Sciatic nerve (tissue), 2 donors: ENCODE results near the gene NCLN. TPM values are rescaled to one million over a fixed set of nuclear protein-coding genes. Genes with fewer than 3 reads are reported as not detected.

ENCODE experiments used
- ATAC-seq: fragments of 200-7000 bp; cut with Tn5 transposase; one replicate; pipeline ENCODE4 v1.9.1; 2020; ENCODE audit warnings: mild to moderate bottlenecking, moderate library complexity
- DNase-seq: peaks from one replicate; pipeline ENCODE4 v3.0.0-alpha.2; 2020; ENCODE audit warnings: low spot score
- intact Hi-C: fragments of 100-400 bp; cut with DNase I; formaldehyde crosslinking; loops from one replicate; pipeline ENCODE4 v1.14.2; 2022
- total RNA-seq: library from RNA; stranded (reverse); fragmentation: NEBNext Ultra II Directional; extraction: Animal tissue kit (Norgen Biotek cat#: 25700); gene quantifications from one replicate; pipeline ENCODE4 v1.2.1, GENCODE V29; 2021
- donor health status: DM: no; HTN: no; CAD: no.
- donor health status: DM: no; HTN: no; CAD: no.

NCLN gene
- total RNA-seq, 1 donor from 2014 or later, result 25.4 TPM

DNA sequence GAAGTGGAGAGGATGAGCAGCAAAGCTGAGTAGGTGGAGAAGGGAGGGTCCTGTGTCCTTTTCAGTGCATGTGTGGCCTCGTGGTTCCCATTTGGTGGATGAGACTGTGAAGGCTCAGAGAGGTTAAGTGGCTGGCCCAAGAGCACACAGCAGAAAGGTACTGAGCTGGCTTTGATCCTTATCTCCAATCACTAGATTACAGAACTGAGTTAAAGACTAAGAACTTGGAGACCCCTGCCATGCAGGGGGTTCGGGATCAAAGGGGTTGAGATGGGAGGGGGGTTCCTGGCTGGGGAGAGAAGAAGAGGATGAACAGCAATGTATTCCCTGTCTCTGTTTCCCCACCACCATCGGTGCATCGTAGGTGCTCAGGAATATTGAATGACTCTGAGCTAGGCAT is 50.5 kb downstream of the NCLN start:
- DNase-seq (no peak), ATAC-seq (no peak)
- intact Hi-C loops, result no loop called here

DNA sequence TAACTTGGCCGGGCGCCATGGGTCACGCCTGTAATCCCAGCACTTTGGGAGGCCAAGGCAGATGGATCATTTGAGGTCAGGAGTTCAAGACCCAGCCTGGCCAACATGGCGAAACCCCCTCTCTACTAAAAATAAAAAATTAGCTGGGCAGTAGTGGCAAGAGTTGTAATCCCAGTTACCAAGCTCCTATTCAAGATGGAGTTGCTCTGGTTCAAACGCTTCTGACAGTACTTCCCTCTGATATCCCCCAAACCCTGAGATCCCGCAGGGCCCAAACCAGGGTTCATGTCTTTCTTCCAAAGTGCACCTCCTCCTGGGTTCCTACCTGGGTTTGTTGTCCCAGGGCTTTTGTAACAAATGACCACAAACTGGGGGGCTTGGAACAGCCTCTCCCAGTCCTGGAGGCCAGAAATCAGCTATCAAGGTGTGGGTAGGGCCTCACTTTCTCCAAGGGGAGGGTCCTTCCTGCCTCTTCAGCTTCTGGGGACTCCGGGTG is 52.4 kb downstream of the NCLN start:
- intact Hi-C loops, result no loop called here
- ATAC-seq (no peak), DNase-seq (no peak)

DNA sequence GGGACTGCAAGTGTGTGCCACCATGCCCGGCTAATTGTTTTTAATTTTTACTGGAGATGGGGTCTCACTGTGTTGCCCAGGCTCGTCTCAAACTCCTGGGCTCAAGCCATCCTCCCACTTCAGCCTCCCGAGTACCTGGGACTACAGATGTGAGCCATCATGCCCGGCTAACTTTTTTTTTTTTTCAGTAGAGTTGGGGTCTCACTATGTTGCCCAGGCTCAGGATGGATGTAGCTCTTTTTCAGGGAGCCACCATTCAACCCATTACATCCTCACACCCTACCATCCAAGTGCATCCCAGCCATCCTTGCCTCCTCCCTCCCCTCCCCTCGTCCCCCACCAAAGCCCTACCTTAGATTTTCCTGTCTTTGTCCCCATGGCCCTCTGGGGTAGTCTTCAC is 53.6 kb downstream of the NCLN start:
- DNase-seq (no peak), ATAC-seq (no peak)
- intact Hi-C loops, result no loop called here

DNA sequence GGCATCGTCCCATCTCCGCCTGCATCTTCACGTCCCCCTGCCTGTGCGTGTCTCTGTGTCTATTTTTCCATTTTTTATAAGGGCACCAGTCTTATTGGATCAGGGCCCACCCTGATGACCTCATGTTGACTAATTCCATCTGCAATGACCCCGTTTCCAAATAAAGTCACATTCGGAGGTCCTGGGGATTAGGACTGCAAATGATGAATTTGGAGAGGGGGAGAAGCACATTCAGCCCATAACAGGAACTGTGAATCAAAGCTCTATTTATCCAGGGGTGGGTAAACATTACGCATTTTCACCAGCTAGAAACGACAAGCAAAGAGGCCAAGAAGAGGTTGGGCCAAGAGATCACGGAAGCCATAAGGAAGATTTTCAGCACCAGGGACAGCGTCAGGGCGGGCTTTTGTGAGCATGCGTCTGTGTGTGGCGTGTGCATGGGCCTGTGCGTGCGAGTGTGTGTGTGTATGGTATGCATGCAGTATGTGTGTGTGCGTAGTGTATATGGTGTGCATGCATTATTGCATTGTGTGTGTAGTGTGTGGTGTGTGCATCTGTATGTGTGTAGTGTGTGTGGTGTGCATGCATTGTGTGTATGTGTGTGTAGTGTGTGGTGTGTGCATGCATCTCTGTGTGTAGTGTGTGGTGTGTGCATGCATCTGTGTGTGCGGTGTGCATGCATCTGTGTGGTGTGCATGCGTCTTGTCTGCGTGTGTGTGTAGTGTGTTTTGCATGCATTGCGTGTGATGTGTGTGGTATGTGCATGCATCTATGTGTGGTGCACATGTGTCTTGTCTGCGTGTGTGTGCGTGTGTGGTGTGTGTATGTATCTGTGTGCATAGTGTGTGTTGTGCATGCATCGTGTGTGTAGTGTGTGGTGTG is 58.3 kb downstream of the NCLN start:
- ATAC-seq (no peak), DNase-seq (no peak)
- intact Hi-C loops, result no loop called here

DNA sequence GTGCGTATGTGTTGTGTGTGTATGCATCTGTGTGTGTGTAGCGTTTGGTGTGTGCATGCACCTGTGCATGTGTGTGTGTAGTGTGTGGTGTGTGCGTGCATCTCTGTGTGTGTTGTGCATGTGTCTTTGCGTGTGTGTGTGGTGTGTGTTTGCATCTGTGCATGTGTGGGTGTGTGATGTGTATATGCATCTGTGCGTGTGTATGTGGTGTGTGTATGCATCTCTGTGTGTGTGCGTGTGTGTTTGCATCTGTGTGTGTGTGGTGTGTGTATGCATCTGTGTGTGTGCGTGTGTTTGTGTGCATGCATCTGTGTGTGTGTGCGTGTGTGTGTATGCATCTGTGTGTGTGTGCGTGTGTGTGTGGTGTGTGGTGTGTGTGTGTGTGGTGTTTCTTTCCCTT is 59.3 kb downstream of the NCLN start:
- DNase-seq, result no peak
- ATAC-seq, result no peak
- intact Hi-C loops, result no loop called here

DNA sequence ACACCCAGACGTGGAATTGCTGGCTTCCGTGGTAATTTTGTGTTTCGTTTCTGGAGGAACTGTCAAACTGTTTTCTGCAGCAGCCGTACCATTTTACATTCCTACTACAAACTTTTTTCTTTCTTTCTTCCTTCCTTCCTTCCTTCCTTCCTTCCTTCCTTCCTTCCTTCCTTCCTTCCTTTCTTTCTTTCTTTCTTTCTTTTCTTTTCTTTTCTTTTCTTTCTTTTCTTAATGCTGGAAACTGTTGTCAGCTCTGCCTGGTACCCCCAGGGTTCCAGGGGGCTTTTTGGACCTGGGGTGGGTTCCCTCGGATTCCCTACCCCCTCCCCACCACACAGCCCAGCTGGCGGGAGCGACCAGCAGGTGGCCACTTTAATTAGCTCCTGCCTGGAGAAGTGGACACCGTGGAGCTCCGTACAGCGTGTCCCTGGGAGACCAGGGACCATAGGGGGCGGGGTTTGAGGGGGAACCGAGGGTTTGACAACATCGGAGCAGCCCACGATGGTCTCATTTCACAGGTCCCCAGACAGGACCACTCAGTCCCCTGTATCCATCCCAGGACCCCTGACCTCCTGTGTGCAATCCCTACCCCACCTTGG is 63.1 kb downstream of the NCLN start:
- DNase-seq, result no peak

DNA sequence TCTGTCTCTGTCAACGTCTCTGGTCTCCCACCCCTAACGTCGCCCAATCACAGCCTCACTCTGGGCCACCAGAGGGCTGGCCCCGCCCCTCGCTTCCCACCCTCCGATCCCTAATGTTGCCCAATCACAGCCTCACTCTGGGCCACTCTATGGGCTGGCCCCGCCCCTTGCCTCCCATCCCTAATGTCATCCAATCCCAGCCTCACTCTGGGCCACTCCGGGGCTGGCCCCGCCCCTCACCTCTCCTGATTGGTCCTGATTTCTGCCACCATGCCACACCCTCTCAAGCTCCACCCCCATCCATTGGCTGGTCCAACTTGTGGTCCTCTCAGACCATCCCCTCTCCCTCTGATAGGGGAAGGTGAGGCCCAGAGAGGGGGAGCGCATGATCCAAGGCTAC is 63.7 kb downstream of the NCLN start:
- intact Hi-C loops, result no loop called here
- ATAC-seq (no peak), DNase-seq (no peak)

More for the DNA sequence above, 63.1 kb downstream of the NCLN start:
- ATAC-seq, result no peak
- intact Hi-C loops, result no loop called here

DNA sequence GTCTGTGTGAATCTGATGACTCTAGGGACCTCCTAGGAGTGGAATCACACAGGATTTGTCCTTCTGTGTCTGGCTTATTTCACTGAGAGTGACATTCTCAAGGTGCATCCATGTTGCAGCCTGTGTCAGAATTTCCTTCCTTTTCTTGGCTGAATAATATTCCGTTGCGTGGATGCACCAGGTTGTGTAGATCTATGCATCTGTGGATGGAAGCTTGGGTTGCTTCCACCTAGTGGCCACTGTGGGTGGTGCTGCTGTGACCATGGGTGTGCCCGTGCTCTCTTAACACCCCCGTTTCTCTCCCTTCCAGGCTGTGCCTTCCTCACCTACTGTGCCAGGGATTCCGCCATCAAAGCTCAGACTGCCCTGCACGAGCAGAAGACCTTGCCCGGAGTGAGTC is 64.9 kb downstream of the NCLN start:
- DNase-seq, result no peak
- ATAC-seq, result no peak
- intact Hi-C loops, result no loop called here

DNA sequence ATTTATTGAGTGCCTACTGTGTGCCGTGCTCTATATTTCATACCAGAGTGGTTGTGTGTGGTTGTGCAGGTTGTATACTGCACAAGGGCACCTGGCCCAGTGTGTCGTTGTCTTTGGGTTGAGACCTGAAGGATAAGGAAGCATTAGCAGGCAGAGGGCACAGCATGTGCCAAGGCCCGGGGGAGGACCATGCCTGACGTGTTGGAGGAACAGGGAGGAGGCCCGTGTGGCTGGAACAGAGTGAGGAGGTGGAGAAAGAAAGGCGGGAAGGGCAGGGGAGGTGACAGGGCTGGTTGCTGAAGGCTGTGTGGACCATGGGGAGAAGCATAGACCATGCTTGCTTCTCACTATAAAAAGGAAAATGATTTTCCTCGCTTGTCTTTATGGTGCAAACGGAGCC is 65.5 kb downstream of the NCLN start:
- no peak for DNase-seq
- no peak for ATAC-seq

DNA sequence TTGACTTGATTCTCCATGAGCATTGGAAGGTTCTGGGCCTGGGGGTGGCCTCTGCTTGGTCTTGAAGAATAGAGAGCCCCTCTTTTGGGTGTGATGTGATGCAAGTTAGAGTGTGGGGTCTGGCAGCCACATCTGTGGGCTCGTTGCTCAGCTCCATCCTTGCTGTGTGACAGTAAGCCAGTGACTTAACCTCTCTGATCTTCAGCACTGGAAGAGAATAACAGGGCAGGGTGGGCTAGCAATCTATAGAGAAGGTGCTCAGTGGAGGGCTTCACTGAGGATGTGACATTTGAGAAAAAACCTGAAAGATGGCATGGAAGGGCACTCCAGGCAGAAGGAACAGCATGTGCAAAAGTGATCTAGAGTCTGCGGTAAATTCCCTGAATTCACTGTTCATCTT is 66.9 kb downstream of the NCLN start:
- DNase-seq (no peak), ATAC-seq (no peak)
- intact Hi-C loops, result no loop called here

More for the DNA sequence above, 65.5 kb downstream of the NCLN start:
- intact Hi-C loops, result no loop called here

DNA sequence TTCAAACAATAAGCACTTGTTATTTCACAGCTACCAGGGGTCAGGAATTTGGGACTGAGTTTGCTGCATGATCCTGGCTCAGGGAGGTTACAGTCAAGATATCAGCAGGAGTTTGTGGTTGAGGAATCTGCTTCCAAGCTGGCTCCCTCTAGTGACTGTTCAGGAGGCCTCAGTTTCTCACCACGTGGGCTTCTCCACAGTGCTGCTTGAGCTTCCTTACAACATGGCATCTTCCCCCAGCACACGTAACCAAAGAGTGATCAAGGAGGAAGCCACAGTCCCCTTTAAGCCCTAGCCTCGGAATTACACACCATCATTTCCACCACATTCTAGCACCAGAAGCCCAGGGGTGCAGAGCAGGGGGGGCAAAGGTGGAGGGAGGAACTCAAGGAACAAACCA is 67.5 kb downstream of the NCLN start:
- intact Hi-C loops, result no loop called here
- no peak for DNase-seq
- ATAC-seq, result no peak

DNA sequence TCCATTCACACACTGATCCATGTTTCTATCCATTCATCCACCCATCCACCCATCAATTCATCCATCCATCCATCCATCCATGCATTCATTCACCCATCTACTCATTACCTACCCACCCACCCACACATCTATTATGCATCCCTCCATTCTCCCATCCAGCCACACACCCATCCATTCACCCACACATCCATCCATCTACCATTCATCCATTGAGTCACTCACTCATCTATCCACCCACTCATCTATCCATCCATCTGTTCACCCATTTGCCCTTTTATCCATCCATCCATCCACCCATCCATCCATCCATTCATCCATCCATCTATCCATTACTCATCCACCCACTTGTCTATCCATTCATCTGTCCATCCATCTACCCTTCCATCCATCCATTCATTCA is 68.8 kb downstream of the NCLN start:
- no peak for ATAC-seq
- no peak for DNase-seq
- intact Hi-C loops, result no loop called here

DNA sequence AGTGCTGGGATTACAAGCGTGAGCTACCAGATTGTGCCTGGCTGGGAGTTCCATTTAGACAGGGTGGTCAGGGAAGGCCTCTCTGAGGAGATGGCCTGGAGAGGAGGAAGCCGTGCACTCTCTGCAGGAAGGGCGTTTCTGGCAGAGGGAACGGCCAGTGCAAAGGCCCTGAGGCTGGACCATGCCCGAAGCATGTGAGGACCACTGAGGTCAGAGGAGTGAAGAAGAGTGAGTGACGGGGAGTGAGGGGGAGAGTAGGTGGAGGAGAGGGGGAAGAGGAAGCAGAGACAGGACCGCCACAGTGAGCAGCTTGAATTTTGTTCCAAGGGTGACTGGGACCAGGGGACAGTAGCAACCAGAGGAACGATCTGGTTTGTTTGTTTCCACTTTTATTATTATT is 71.3 kb downstream of the NCLN start:
- intact Hi-C loops, result no loop called here
- ATAC-seq, result no peak
- DNase-seq, result no peak

Other genes with a start within 250 kb of the NCLN start
- 6.1 TPM for gene ZNF77, start 241.0 kb upstream of the NCLN start, total RNA-seq
- 4.4 TPM for gene TLE6, start 208.4 kb upstream of the NCLN start, total RNA-seq
- 232 TPM for gene TLE2, start 156.7 kb upstream of the NCLN start, total RNA-seq
- 708 TPM for gene TLE5, start 123.4 kb upstream of the NCLN start, total RNA-seq
- 74.0 TPM for gene GNA11, start 91.6 kb upstream of the NCLN start, total RNA-seq
- 9.5 TPM for gene GNA15, start 49.9 kb upstream of the NCLN start, total RNA-seq
- 3.1 TPM for gene S1PR4, start 7.2 kb upstream of the NCLN start, total RNA-seq
- gene CELF5, start 38.7 kb downstream of the NCLN start, total RNA-seq, result 0.18 TPM
- 178 TPM for gene NFIC, start 180.7 kb downstream of the NCLN start, total RNA-seq